Hindlimb muscle (tissue), 1 donor: ENCODE measurements around the gene DNM3. TPM values are rescaled to one million over a fixed set of nuclear protein-coding genes. Genes with fewer than 3 reads are reported as not detected.

ENCODE experiments used
- DNase-seq: peaks from one replicate; pipeline ENCODE4 v3.0.0-alpha.2; 2013
- polyA plus RNA-seq: library from polyadenylated mRNA; unstranded; fragments of 120-200 nt; gene quantifications from one replicate; pipeline ENCODE4 v1.2.1, GENCODE V29; 2013; ENCODE audit not compliant: insufficient read length

The DNM3 gene
- polyA plus RNA-seq, 1 donor: 1.9 TPM

DNA sequence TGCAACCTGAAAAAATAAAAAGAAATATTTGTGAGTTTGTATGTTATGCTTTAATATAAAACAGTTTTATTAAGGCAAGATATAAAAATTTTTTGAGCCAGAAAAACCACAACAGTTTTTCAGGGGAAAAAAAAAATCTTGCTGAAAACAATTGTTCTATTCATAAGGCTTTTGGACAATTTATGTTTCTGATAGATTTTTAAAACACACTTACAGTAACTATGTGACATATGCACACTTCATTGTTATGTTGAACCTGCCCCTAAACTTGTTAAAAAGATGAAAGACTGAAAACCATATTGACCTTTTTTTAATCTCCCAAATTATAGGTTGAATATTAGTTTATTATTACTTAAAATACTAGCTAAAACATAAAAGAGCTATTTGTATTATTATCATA is 299.3 kb downstream of the DNM3 start:
- no peak for DNase-seq

DNA sequence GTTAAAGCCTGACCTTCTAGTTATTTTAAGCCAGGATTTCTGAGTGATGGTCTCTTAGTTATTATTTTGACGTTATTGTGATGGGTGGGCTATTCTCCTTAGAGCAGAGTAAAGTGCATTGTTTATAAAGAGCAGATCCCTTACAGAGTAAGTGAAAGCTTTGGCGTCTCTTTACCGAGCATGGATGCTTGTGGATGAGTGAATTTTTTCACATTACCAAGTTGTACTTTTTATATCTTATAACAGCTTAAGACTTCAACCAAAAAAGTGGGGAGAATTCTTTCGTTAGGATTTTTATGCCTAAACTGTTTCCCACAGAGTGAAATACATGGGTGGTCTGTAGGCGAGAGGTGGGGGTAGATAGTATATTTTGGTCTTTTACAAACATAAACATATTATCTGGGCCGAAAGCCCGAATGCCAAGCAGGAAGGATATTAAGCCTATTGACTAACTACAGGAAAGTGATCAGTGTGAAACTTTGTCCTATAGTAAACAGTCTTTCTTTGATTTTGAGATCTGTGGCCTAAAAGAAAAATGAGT is 300.1 kb downstream of the DNM3 start:
- DNase-seq: peak; percentile 46

DNA sequence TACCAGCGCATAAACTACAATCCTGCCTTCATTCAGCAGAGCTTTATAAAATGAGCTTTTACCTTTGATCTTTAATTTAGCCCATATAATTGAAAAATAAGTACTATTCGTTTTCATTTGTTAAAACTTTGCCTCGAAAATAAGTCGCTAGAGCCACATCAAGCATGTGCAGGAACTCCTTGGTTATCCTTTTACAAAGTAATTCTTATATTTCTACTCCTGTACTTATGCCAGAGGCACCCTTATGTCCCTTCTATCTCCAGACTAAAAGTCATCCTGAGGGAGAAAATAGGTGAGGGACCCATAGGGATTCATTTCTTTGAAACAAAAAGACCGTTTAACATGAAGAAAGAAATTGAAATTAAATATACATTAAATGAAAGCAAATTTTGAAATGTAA is 301.0 kb downstream of the DNM3 start:
- DNase-seq: no peak

DNA sequence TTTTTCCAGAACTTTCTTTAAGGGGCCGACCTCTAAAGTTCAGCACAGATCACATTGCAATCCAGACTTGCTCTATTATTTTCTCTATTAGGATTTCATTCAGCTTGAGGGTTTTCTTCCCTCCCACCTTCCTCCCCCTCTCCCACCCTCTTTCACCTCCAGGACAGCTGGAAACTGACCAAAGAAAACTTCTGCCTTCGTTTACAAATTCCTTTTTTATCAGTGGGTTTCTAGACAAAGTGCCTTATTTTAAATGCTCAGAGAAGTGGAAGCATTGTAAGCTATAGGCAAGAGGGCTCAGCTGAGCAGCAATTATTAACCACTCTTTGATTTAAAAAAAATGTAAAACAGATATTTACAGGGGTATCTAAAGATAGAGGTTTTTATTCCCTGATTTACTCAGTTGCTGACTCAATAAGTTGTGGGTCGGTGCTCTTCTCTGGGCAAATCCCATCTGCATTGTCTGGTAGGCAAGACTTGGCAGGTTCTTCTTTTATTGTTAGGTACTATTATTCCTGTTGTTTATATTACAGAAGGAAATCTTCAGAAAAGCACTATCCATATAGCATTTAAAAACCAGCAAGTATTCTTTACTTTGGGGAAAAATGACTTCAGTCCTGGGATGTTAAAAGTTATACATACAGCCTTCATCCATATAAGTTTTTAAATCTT is 302.2 kb downstream of the DNM3 start:
- peak; percentile 68 for DNase-seq

DNA sequence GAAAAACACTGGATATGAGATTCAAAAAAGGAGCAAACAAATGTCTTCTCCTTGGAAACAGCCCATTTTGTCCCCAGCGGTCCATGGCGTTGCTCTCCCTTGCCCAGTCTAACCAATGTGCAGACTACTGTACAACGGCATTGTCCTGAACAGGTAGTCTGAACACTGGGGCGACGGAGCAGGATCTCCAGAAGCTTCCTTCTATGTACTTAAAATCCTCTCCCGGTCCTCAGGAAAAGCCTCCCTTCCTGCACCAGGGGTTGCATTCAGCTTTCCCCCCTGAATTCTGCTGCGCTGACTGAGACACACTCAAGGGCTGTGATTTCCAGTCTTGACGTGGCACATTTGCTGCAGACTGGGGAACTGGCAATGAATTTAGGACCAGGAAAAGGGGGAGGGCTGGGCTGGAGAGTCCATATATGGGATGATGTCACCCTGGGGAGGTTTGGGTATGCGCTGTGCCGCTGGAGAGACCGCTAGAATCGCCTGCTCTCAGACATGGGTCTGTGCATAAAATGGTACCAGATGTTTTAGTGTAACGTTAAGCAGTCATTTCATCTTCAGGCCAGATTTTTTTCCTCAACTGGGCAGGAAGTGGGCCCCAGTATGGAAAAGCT is 303.3 kb downstream of the DNM3 start:
- DNase-seq: peak; percentile 97

- DNase-seq: peak; percentile 85
These were observed 303.9 kb downstream of the DNM3 start for GRCh38 chr1:172145231-172145651.

DNA sequence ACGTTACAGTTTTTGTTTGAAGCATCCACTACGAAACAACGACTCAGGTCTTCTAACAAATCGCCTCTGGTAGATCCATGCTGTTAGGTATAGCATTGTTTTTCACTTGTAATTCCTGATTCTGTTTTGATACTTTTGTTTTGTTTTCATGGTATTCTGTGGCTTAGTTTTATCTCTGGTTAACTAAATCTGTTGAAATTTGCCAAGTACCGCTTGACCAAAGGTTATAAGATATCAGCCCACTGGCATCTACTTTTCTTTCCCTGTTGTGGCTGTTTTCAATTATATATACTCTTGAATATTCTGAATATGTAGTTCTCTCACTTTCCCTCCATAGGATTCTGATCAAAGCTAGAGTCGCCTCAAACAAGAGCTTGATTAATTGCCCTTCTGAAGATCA is 304.4 kb downstream of the DNM3 start:
- no peak for DNase-seq

- DNase-seq: no peak
These were observed 305.0 kb downstream of the DNM3 start for GRCh38 chr1:172146141-172146850.

DNA sequence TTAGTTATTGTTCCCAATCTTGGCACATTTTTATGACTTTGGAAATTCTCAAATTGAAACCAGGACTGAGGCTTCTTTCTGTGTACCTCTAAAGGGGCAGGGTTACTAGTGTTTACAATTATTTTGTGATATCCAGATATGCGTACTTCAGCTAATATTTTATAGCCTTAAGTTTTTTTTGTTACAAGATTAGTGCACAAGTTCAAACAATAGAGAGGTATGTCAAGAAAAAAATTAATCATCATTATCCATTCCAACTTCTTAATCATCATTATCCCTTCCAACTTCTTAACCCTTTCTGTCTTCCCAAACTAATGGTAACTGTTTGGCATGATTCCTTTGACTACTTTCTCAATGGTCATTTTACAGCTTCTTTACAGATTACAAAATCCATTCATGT is 306.2 kb downstream of the DNM3 start:
- no peak for DNase-seq

DNA sequence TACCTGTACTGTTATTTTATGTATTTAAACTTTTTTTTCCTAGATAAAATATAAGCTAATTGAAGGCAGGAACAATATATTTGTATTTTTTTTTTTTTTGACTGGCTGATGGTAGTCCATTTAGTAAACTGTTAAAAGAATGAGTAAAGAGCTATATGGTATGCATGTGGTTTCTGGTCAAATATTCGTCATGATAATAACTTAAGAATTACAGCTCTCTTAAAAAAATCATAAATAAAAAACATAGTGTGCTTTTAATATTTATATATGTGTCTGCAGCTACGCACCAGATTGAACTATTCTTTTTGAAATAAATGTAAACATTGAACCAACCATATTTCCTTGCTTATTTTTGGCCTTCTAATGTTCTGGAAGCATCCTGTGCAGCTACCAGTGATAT is 306.9 kb downstream of the DNM3 start:
- no peak for DNase-seq

GRCh38 chr1:172148707-172149106 is 307.4 kb downstream of the DNM3 start:
- no peak for DNase-seq

- no peak for DNase-seq
These were observed 308.0 kb downstream of the DNM3 start for GRCh38 chr1:172149346-172149745.

- DNase-seq: no peak
These were observed 313.3 kb downstream of the DNM3 start for GRCh38 chr1:172154551-172154950.

GRCh38 chr1:172155766-172156165 is 314.5 kb downstream of the DNM3 start:
- no peak for DNase-seq

DNA sequence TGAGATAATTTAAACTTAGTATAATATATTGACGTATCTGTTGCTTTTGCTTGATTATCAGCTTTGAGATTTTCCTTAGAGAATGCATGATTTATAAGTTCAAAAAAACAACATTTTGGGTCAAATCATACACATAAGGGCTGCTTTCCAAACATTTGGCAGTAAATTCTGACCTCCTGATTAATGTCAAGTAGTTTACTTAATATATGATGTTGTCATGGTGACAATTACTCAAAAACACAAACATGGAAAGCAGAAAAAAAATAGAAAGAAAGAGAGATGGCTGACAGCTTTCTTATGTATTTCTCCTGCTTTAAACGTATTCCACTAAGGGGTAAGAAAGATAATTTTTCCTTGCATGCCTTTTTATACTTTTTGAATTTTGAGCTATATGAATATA is 320.9 kb downstream of the DNM3 start:
- DNase-seq: no peak

GRCh38 chr1:172163498-172164215 is 322.4 kb downstream of the DNM3 start:
- DNase-seq: no peak

DNA sequence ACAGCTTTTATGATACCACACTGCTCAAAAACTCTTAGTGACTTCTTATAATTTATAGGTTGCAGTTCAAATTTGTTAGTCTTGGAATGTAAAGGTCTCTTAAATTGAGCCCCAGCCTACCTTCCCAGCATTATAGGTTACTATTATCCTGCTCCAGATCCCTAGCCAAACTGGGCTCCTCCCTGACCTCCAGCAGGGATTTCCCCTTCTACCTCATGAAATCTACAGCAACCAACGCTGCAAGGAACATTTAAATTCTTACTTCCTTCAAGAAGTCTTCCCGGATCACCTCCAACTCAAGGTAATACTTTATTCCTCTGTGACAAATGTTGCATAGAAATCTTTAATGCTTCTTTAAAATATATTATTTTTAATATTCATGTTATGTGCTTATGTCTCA is 324.1 kb downstream of the DNM3 start:
- no peak for DNase-seq

DNA sequence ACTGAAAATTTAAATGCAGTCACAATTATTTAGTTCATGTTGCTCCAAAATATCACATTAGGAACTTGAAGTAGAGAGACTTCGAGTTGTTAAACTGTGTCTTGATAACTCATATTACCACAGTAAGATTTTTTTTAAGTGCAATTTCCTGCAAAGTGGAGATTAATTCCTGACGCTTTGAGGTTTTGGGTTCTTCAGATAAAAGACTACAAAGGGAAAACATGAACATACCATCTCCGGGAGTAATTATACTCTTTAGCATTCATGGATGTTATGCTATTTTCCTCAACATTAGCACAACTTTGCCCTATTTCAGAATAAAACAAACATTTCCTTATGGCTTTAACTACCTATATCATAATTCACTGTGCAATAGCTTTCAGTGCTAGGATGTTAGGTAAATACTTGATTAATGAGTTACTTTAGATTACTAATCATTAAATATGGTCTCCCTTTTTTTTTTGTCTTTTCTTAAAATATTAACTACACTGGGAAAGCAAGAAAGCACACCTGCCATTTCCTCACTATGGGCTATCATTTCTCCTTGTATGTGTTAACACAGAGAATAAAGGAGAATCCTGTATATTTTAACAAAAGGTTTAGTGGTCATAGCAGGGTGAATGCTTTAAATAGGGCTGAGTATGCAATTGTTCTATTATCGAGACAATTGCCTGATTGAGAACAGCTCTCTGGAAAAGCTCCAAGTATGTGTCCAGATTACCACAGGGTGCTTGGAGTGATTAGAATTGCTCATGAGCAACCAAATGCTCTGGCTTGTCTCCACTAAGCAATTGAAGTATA is 326.7 kb downstream of the DNM3 start:
- DNase-seq: no peak

GRCh38 chr1:172168597-172168872 is 327.2 kb downstream of the DNM3 start:
- no peak for DNase-seq

- no peak for DNase-seq
These were observed 328.5 kb downstream of the DNM3 start for GRCh38 chr1:172169836-172170235.

DNA sequence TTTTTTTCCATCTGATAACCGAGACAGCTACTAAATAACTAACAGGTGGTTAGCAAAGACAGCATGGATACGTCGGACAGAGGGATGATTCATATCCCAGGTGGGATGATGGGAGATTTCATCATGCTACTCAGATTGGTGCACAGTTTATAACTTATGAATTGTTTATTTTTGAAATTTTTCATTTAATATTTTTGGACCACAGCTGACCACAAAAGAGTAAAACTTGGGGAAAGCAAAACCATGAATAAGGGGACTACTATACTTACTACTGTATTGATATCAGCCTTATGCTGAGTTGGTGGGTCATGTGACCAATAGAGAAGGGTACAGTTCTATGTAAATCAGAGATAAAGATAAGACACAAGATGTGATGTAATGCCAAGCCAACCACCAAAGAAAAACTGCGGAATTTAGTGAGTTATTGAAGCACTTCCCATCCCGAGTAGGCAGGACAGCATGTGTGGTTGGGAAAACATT is 331.1 kb downstream of the DNM3 start:
- DNase-seq: no peak

- no peak for DNase-seq
These were observed 334.9 kb downstream of the DNM3 start for GRCh38 chr1:172176206-172176605.
